NOMO-1 treated with DMSO at 0.1 percent for 48 hours (cell line): ENCODE measurements around the gene TMEM215.
"Not testable (repeated sequence)": the region's sequence is repeated elsewhere in the genome, so short reads cannot be mapped to it uniquely, and the experiment has no call there.

Source experiments
- DNase-seq: peaks from one replicate; lab custom pipeline; 2025; ENCODE audit not compliant: unreplicated experiment; lab: John Stamatoyannopoulos, UW

Gene TMEM215

GRCh38 chr9:32783168-32783891, at the start of gene TMEM215:
TSS of gene TMEM215 (plus strand) at chr9:32783540. CDS start at chr9:32784184, 644 bp downstream.
- no peak for DNase-seq

GRCh38 chr9:32735476-32735875, 47.9 kb upstream of the TMEM215 start:
- no peak for DNase-seq

- DNase-seq, result no peak
Observed at GRCh38 chr9:32737378-32737777, 46.0 kb upstream of the TMEM215 start.

- no peak for DNase-seq
Observed at GRCh38 chr9:32738501-32739172, 44.7 kb upstream of the TMEM215 start.

GRCh38 chr9:32741706-32742105, 41.6 kb upstream of the TMEM215 start:
- no peak for DNase-seq

- no peak for DNase-seq
Observed at GRCh38 chr9:32742296-32742695, 41.0 kb upstream of the TMEM215 start.

- DNase-seq, result no peak
Observed at GRCh38 chr9:32748013-32748412, 35.3 kb upstream of the TMEM215 start.

- DNase-seq, result no peak
Observed at GRCh38 chr9:32755730-32756129, 27.6 kb upstream of the TMEM215 start.

- no peak for DNase-seq
Observed at GRCh38 chr9:32764139-32764538, 19.2 kb upstream of the TMEM215 start.

GRCh38 chr9:32775283-32775682, 8.1 kb upstream of the TMEM215 start:
- no peak for DNase-seq

GRCh38 chr9:32776201-32776600, 7.1 kb upstream of the TMEM215 start:
- no peak for DNase-seq

- no peak for DNase-seq
Observed at GRCh38 chr9:32782476-32783167, 718 bp upstream of the TMEM215 start.

- DNase-seq, result no peak
Observed at GRCh38 chr9:32787816-32788215, 4.5 kb downstream of the TMEM215 start.

GRCh38 chr9:32796015-32796414, 12.7 kb downstream of the TMEM215 start:
- DNase-seq, result not testable (repeated sequence)

GRCh38 chr9:32801530-32801929, 18.2 kb downstream of the TMEM215 start:
- DNase-seq, result no peak

- DNase-seq, result no peak
Observed at GRCh38 chr9:32807217-32807616, 23.9 kb downstream of the TMEM215 start.

GRCh38 chr9:32811246-32811645, 27.9 kb downstream of the TMEM215 start:
- no peak for DNase-seq

- no peak for DNase-seq
Observed at GRCh38 chr9:32820322-32820721, 37.0 kb downstream of the TMEM215 start.

- no peak for DNase-seq
Observed at GRCh38 chr9:32823101-32823500, 39.8 kb downstream of the TMEM215 start.

GRCh38 chr9:32823551-32823950, 40.2 kb downstream of the TMEM215 start:
- no peak for DNase-seq

- no peak for DNase-seq
Observed at GRCh38 chr9:32825203-32825602, 41.9 kb downstream of the TMEM215 start.

GRCh38 chr9:32828861-32829260, 45.5 kb downstream of the TMEM215 start:
- DNase-seq, result no peak
